ENCODE data around the gene PSG1.
"Not testable (repeated sequence)": the region's sequence is repeated elsewhere in the genome, so short reads cannot be mapped to it uniquely, and the experiment has no call there.

The PSG1 gene

GRCh38 chr19:42879613-42880012, at the start of gene PSG1:
Gene PSG1, minus strand, starts transcription at chr19:42879713. Its CDS starts 132 bp downstream, at chr19:42879581.
- no peak for DNase-seq (ENCODE audit: low spot score)

GRCh38 chr19:42928896-42929295, 49.4 kb upstream of the PSG1 start:
- DNase-seq (ENCODE audit: low spot score), result no peak

- DNase-seq (ENCODE audit: low spot score), result no peak
These were observed 47.3 kb upstream of the PSG1 start for GRCh38 chr19:42926781-42927180.

- peak; percentile 16 for DNase-seq (ENCODE audit: low spot score)
These were observed 43.6 kb upstream of the PSG1 start for GRCh38 chr19:42923106-42923505.

- not testable (repeated sequence) for DNase-seq (ENCODE audit: low spot score)
These were observed 41.5 kb upstream of the PSG1 start for GRCh38 chr19:42920971-42921370.

- no peak for DNase-seq (ENCODE audit: low spot score)
These were observed 40.2 kb upstream of the PSG1 start for GRCh38 chr19:42919757-42920079.

GRCh38 chr19:42919070-42919756, 39.7 kb upstream of the PSG1 start:
- not testable (repeated sequence) for DNase-seq (ENCODE audit: low spot score)

GRCh38 chr19:42918377-42919069, 39.0 kb upstream of the PSG1 start:
- DNase-seq (ENCODE audit: low spot score), result not testable (repeated sequence)

- DNase-seq (ENCODE audit: low spot score), result not testable (repeated sequence)
These were observed 38.1 kb upstream of the PSG1 start, which contains the start of gene PSG6 for GRCh38 chr19:42917634-42918033. Gene PSG6, minus strand, starts transcription at chr19:42917894. Its CDS starts 102 bp downstream, at chr19:42917792.

- DNase-seq (ENCODE audit: low spot score), result not testable (repeated sequence)
These were observed 37.4 kb upstream of the PSG1 start for GRCh38 chr19:42916931-42917330.

- DNase-seq (ENCODE audit: low spot score), result not testable (repeated sequence)
These were observed 34.0 kb upstream of the PSG1 start for GRCh38 chr19:42913516-42913915.

- not testable (repeated sequence) for DNase-seq (ENCODE audit: low spot score)
These were observed 33.4 kb upstream of the PSG1 start for GRCh38 chr19:42912941-42913340.

- DNase-seq (ENCODE audit: low spot score), result not testable (repeated sequence)
These were observed 32.2 kb upstream of the PSG1 start for GRCh38 chr19:42911731-42912130.

GRCh38 chr19:42906162-42906561, 26.6 kb upstream of the PSG1 start:
- DNase-seq (ENCODE audit: low spot score), result not testable (repeated sequence)

- DNase-seq (ENCODE audit: low spot score), result not testable (repeated sequence)
These were observed 21.0 kb upstream of the PSG1 start for GRCh38 chr19:42900561-42900960.

GRCh38 chr19:42899674-42900073, 20.2 kb upstream of the PSG1 start:
- DNase-seq (ENCODE audit: low spot score), result not testable (repeated sequence)

- DNase-seq (ENCODE audit: low spot score), result not testable (repeated sequence)
These were observed 19.6 kb upstream of the PSG1 start for GRCh38 chr19:42899110-42899509.

- DNase-seq (ENCODE audit: low spot score), result not testable (repeated sequence)
These were observed 19.1 kb upstream of the PSG1 start for GRCh38 chr19:42898656-42899055.

GRCh38 chr19:42897729-42898128, 18.2 kb upstream of the PSG1 start:
- DNase-seq (ENCODE audit: low spot score), result not testable (repeated sequence)

- not testable (repeated sequence) for DNase-seq (ENCODE audit: low spot score)
These were observed 10.9 kb upstream of the PSG1 start for GRCh38 chr19:42890446-42890845.

- not testable (repeated sequence) for DNase-seq (ENCODE audit: low spot score)
These were observed 8.4 kb upstream of the PSG1 start for GRCh38 chr19:42887876-42888445.

GRCh38 chr19:42882730-42883129, 3.2 kb upstream of the PSG1 start:
- not testable (repeated sequence) for DNase-seq (ENCODE audit: low spot score)

GRCh38 chr19:42882010-42882409, 2.5 kb upstream of the PSG1 start:
- DNase-seq (ENCODE audit: low spot score), result not testable (repeated sequence)

Data from kidney capillary endothelial cell (primary cell).